ENCODE measurements around the gene NEK7. TPM values are rescaled to one million over a fixed set of nuclear protein-coding genes. Genes with fewer than 3 reads are reported as not detected.

Gene NEK7
- total and polyA plus RNA-seq, 9 of the 15 experiments (the other 6 are each of a cell fraction or from before 2014, with no cell fraction given) = 8.5 to 37.3 (median 27.7) TPM

GRCh38 chr1:198158735-198159589, 2.2 kb downstream of the NEK7 start (continued):
- TF ChIP-seq ZBTB11 (CRISPR knock-in tag; IDR thresholded peaks at IDR 0.05) (peak in 1 of 3 experiments; percentile 70; a peak in 1 of 6 replicates), SRSF3 (IDR thresholded peaks at IDR 0.05; ENCODE audit: insufficient read depth, low read length) (no peak), TAF15 (IDR thresholded peaks at IDR 0.05; ENCODE audit: low read depth, low read length) (no peak), ZNF184 (CRISPR knock-in tag; IDR thresholded peaks at IDR 0.05) (no peak), ZFP36 (IDR thresholded peaks at IDR 0.05; ENCODE audit: low read depth, low read length, partially characterized antibody) (no peak), HMG20A (CRISPR knock-in tag; conservative IDR thresholded peaks at IDR 0.05) (no peak), ZNF589 (CRISPR knock-in tag; IDR thresholded peaks at IDR 0.05; ENCODE audit: low read depth) (no peak), SIN3A (IDR thresholded peaks at IDR 0.05; ENCODE audit: borderline replicate concordance in 2 of 2, control insufficient read depth in 1 of 2, low read depth in 2 of 2, low read length in 2 of 2) (0 out of 4 replicates have a peak, but pooled peaks of 1 of the 2 experiments have one; percentile 30), ELF2 (CRISPR knock-in tag; IDR thresholded peaks at IDR 0.05) (no peak), FOXM1 (IDR thresholded peaks at IDR 0.05; ENCODE audit: low read depth) (no peak), FOXM1 (CRISPR knock-in tag; IDR thresholded peaks at IDR 0.05; ENCODE audit: low read depth) (no peak), NCOR1 (IDR thresholded peaks at IDR 0.05) (no peak), SUPT5H (IDR thresholded peaks at IDR 0.05) (peak; percentile 97), RBM14 (IDR thresholded peaks at IDR 0.05; ENCODE audit: borderline replicate concordance, insufficient read depth, low read depth, low read length) (no peak), BACH1 (tag; IDR thresholded peaks at IDR 0.05) (no peak), CREM (IDR thresholded peaks at IDR 0.05; ENCODE audit: low read depth) (peak; percentile 64), ZNF785 (CRISPR knock-in tag; IDR thresholded peaks at IDR 0.05) (no peak), ZNF146 (CRISPR knock-in tag; IDR thresholded peaks at IDR 0.05; ENCODE audit: unreplicated experiment) (no peak), NONO (IDR thresholded peaks at IDR 0.05; ENCODE audit: low read depth in 2 of 2, low read length in 1 of 2) (no peak), E2F1 (CRISPR knock-in tag; IDR thresholded peaks at IDR 0.05) (no peak), ZNF77 (CRISPR knock-in tag; IDR thresholded peaks at IDR 0.05) (no peak), ZBTB5 (IDR thresholded peaks at IDR 0.05) (no peak)
